GM12891 (cell line): ENCODE results near the gene TNFAIP2.

Experiments used
- PAX5 ChIP-seq: IDR thresholded peaks from 2 replicates; pipeline ENCODE4 v1.6.1; 2011; ENCODE audit warnings: low read length, moderate library complexity, mild to moderate bottlenecking; ENCODE audit not compliant: insufficient read depth, severe bottlenecking
- POLR2A ChIP-seq: IDR thresholded peaks from 2 replicates; pipeline ENCODE4 v1.6.1; 2011; ENCODE audit warnings: low read depth, low read length, control low read depth
- POLR2AphosphoS5 ChIP-seq: IDR thresholded peaks from 2 replicates; pipeline ENCODE4 v1.6.1; 2011; ENCODE audit warnings: low read depth, low read length, control low read depth
- SPI1 ChIP-seq: IDR thresholded peaks from 2 replicates; pipeline ENCODE4 v1.6.1; 2011; ENCODE audit warnings: low read depth, low read length, control low read depth

- TF ChIP-seq POLR2A (no peak), POLR2AphosphoS5 (no peak), SPI1 (no peak), PAX5 (no peak)
These were observed 4.8 kb downstream of the TNFAIP2 start for GRCh38 chr14:103127861-103128598.
